ENCODE results near the gene MAGI1. TPM values are rescaled to one million over a fixed set of nuclear protein-coding genes. Genes with fewer than 3 reads are reported as not detected.

MAGI1 gene
- total RNA-seq, 1 experiment from 2014 or later: 58.2 TPM

DNA sequence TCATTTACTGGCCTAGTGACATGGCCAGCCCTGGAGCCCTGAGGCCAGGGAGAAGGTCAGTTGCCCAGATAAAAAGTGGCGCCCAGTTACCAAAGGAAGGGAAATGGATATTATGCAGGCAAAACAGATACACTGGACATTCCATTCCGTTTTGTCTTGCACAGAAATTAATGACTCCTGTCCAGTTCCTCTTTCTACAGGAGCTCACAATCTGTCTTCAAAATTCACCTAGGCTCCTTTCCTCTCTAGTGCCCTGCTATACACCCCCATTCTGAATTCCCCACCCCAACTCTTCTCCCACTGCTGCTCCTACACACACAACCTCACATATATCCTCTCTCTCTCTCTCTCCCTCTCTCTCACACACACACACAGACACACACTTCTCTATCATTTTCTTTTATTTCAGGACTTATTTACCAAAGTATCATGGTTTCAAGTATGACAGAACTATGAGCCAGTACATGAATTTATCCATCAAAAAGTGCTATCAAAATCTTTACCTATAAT is 229.0 kb downstream of the MAGI1 start:
- H3K9me3 Mint-ChIP-seq: peaks cover 16% of the 10 kb centered on the region
- ATAC-seq: no peak
- POLR2A ChIA-PET: no interaction called here
- peaks cover 28% of the 10 kb centered on the region for H3K4me1 Mint-ChIP-seq
- DNase-seq (ENCODE audit: low spot score): no peak
- H3K36me3 Mint-ChIP-seq: peaks cover 6% of the 10 kb centered on the region; the same call in 1 of the 2 replicates
- no peak overlapping the region for H3K4me3 Mint-ChIP-seq
- TF ChIP-seq FOXJ3 (CRISPR knock-in tag; IDR thresholded peaks at IDR 0.05; ENCODE audit: borderline replicate concordance) (no peak), MXD4 (CRISPR knock-in tag; IDR thresholded peaks at IDR 0.05; ENCODE audit: borderline replicate concordance) (no peak), ZNF671 (CRISPR knock-in tag; IDR thresholded peaks at IDR 0.05) (no peak), PRRX2 (CRISPR knock-in tag; IDR thresholded peaks at IDR 0.05) (no peak), TEAD1 (CRISPR knock-in tag; IDR thresholded peaks at IDR 0.05) (no peak), NFYB (CRISPR knock-in tag; conservative IDR thresholded peaks at IDR 0.05; ENCODE audit: low read depth) (no peak), ZNF138 (CRISPR knock-in tag; conservative IDR thresholded peaks at IDR 0.05) (no peak), ZNF263 (CRISPR knock-in tag; IDR thresholded peaks at IDR 0.05; ENCODE audit: low read depth) (no peak), EMX1 (CRISPR knock-in tag; IDR thresholded peaks at IDR 0.05) (no peak)
- TF ChIP-seq, protein P1, sequence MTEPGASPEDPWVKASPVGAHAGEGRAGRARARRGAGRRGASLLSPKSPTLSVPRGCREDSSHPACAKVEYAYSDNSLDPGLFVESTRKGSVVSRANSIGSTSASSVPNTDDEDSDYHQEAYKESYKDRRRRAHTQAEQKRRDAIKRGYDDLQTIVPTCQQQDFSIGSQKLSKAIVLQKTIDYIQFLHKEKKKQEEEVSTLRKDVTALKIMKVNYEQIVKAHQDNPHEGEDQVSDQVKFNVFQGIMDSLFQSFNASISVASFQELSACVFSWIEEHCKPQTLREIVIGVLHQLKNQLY (CRISPR knock-in tag; IDR thresholded peaks at IDR 0.05): no peak
- TF ChIP-seq, protein P2, sequence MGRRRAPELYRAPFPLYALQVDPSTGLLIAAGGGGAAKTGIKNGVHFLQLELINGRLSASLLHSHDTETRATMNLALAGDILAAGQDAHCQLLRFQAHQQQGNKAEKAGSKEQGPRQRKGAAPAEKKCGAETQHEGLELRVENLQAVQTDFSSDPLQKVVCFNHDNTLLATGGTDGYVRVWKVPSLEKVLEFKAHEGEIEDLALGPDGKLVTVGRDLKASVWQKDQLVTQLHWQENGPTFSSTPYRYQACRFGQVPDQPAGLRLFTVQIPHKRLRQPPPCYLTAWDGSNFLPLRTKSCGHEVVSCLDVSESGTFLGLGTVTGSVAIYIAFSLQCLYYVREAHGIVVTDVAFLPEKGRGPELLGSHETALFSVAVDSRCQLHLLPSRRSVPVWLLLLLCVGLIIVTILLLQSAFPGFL (CRISPR knock-in tag; IDR thresholded peaks at IDR 0.05; ENCODE audit: borderline replicate concordance): no peak
- TF ChIP-seq, protein P3, sequence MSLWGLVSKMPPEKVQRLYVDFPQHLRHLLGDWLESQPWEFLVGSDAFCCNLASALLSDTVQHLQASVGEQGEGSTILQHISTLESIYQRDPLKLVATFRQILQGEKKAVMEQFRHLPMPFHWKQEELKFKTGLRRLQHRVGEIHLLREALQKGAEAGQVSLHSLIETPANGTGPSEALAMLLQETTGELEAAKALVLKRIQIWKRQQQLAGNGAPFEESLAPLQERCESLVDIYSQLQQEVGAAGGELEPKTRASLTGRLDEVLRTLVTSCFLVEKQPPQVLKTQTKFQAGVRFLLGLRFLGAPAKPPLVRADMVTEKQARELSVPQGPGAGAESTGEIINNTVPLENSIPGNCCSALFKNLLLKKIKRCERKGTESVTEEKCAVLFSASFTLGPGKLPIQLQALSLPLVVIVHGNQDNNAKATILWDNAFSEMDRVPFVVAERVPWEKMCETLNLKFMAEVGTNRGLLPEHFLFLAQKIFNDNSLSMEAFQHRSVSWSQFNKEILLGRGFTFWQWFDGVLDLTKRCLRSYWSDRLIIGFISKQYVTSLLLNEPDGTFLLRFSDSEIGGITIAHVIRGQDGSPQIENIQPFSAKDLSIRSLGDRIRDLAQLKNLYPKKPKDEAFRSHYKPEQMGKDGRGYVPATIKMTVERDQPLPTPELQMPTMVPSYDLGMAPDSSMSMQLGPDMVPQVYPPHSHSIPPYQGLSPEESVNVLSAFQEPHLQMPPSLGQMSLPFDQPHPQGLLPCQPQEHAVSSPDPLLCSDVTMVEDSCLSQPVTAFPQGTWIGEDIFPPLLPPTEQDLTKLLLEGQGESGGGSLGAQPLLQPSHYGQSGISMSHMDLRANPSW (CRISPR knock-in tag; conservative IDR thresholded peaks at IDR 0.05; ENCODE audit: low read depth): no peak
- no peaks in the 10 kb centered on the region for H3K27me3 Mint-ChIP-seq (ENCODE audit: low read depth)
- CTCF ChIA-PET: no interaction called here
- H3K27ac Mint-ChIP-seq: no peak overlapping the region

DNA sequence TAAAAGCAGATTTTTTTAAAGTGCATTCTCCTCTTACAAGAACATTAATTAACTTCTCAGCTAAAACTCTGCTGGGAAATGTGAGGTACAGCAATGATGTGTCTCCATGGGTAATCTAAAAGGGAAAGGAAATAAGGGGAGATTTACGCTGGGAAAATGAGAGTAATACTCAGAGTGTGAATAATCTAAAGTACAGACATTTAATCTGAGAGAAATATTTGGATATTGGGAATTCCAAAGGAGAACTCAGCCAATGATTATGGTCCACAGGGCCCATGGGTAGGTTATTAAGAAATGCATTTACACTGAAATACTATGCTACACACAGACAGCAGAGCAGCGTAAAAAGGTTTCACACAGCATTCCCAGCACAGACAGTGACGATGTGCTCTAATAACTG is 229.9 kb downstream of the MAGI1 start:
- TF ChIP-seq IRF2 (CRISPR knock-in tag; IDR thresholded peaks at IDR 0.05; ENCODE audit: borderline replicate concordance, low read depth): no peak
- TF ChIP-seq, protein P4, sequence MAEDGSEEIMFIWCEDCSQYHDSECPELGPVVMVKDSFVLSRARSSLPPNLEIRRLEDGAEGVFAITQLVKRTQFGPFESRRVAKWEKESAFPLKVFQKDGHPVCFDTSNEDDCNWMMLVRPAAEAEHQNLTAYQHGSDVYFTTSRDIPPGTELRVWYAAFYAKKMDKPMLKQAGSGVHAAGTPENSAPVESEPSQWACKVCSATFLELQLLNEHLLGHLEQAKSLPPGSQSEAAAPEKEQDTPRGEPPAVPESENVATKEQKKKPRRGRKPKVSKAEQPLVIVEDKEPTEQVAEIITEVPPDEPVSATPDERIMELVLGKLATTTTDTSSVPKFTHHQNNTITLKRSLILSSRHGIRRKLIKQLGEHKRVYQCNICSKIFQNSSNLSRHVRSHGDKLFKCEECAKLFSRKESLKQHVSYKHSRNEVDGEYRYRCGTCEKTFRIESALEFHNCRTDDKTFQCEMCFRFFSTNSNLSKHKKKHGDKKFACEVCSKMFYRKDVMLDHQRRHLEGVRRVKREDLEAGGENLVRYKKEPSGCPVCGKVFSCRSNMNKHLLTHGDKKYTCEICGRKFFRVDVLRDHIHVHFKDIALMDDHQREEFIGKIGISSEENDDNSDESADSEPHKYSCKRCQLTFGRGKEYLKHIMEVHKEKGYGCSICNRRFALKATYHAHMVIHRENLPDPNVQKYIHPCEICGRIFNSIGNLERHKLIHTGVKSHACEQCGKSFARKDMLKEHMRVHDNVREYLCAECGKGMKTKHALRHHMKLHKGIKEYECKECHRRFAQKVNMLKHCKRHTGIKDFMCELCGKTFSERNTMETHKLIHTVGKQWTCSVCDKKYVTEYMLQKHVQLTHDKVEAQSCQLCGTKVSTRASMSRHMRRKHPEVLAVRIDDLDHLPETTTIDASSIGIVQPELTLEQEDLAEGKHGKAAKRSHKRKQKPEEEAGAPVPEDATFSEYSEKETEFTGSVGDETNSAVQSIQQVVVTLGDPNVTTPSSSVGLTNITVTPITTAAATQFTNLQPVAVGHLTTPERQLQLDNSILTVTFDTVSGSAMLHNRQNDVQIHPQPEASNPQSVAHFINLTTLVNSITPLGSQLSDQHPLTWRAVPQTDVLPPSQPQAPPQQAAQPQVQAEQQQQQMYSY (CRISPR knock-in tag; IDR thresholded peaks at IDR 0.05): no peak
- TF ChIP-seq, protein P5, sequence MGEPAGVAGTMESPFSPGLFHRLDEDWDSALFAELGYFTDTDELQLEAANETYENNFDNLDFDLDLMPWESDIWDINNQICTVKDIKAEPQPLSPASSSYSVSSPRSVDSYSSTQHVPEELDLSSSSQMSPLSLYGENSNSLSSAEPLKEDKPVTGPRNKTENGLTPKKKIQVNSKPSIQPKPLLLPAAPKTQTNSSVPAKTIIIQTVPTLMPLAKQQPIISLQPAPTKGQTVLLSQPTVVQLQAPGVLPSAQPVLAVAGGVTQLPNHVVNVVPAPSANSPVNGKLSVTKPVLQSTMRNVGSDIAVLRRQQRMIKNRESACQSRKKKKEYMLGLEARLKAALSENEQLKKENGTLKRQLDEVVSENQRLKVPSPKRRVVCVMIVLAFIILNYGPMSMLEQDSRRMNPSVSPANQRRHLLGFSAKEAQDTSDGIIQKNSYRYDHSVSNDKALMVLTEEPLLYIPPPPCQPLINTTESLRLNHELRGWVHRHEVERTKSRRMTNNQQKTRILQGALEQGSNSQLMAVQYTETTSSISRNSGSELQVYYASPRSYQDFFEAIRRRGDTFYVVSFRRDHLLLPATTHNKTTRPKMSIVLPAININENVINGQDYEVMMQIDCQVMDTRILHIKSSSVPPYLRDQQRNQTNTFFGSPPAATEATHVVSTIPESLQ (CRISPR knock-in tag; IDR thresholded peaks at IDR 0.05): no peak
- peaks cover 6% of the 10 kb centered on the region; the same call in 1 of the 2 replicates for H3K36me3 Mint-ChIP-seq
- H3K9me3 Mint-ChIP-seq: peaks cover 16% of the 10 kb centered on the region
- no peak for ATAC-seq
- H3K4me1 Mint-ChIP-seq: peaks cover 25% of the 10 kb centered on the region
- no peaks in the 10 kb centered on the region for H3K27me3 Mint-ChIP-seq (ENCODE audit: low read depth)
- DNase-seq (ENCODE audit: low spot score): no peak
- ChIA-PET POLR2A (no interaction called here), CTCF (no interaction called here)
- no peak overlapping the region for H3K27ac Mint-ChIP-seq
- H3K4me3 Mint-ChIP-seq: no peak overlapping the region

Data from WTC11 (cell line).